Measurements from ENCODE around the gene ELANE. TPM values are rescaled to one million over a fixed set of nuclear protein-coding genes. Genes with fewer than 3 reads are reported as not detected.

Gene ELANE
- total RNA-seq, 3 donors from 2014 or later (not counting 1 experiment from before 2014, with no cell fraction given): 1.7 to 1.8 TPM; not detected in 1

DNA sequence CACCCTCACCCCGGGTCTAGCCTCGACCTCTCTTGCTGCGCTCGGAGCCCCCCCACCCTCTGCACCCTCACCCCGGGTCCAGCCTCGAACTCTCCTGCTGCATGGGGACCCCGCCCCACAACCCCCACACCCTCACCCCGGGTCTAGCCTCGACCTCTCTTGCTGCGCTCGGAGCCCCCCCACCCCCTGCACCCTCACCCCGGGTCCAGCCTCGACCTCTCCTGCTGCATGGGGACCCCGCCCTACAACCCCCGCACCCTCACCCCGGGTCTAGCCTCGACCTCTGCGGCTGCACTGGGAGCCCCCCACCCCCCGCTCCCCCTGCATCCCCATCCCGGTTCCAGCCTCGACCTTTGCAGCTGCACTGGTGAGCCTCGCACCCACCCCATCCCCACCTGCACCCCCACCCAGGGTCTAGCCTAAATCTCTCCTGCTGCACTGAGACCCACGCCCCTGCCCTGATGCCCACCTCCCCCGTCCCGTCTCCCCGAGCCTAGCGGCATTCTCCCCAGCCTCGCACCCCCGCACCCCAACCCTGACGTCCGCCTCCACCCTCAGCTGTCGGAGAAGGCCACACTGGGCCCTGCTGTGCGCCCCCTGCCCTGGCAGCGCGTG, 9.1 kb downstream of the ELANE start:
- peaks cover 12 to 21% of the 10 kb centered on the region in 2 donors for H3K4me1 Mint-ChIP-seq
- Histone ChIP-seq H3K4me3 (ENCODE audit: low read length) (no peak overlapping the region), H3K4me1 (ENCODE audit: control insufficient read depth, insufficient read depth, low read length) (peaks cover 43% of the 10 kb centered on the region), H3K27me3 (ENCODE audit: control insufficient read depth, insufficient read depth, low read length) (peaks cover 7% of the 10 kb centered on the region), H3K27ac (ENCODE audit: low read length) (no peak overlapping the region), H3K9me3 (ENCODE audit: control insufficient read depth, insufficient read depth, low read length) (no peaks in the 10 kb centered on the region), H3K36me3 (ENCODE audit: control insufficient read depth, insufficient read depth, low read length) (no peaks in the 10 kb centered on the region)
- no peak overlapping the region for H3K27ac Mint-ChIP-seq
- TF ChIP-seq, protein P1, sequence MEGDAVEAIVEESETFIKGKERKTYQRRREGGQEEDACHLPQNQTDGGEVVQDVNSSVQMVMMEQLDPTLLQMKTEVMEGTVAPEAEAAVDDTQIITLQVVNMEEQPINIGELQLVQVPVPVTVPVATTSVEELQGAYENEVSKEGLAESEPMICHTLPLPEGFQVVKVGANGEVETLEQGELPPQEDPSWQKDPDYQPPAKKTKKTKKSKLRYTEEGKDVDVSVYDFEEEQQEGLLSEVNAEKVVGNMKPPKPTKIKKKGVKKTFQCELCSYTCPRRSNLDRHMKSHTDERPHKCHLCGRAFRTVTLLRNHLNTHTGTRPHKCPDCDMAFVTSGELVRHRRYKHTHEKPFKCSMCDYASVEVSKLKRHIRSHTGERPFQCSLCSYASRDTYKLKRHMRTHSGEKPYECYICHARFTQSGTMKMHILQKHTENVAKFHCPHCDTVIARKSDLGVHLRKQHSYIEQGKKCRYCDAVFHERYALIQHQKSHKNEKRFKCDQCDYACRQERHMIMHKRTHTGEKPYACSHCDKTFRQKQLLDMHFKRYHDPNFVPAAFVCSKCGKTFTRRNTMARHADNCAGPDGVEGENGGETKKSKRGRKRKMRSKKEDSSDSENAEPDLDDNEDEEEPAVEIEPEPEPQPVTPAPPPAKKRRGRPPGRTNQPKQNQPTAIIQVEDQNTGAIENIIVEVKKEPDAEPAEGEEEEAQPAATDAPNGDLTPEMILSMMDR (IDR thresholded peaks at IDR 0.05): no peak
- DNase-seq (no peak), ATAC-seq (no peak)
- no peaks in the 10 kb centered on the region for H3K9me3 Mint-ChIP-seq
- intact Hi-C loops (cut with micrococcal nuclease): loop anchor here (5.0 kb wide), 1 partner anchor 121 kb away; the partner anchor contains the start of gene WDR18
- no peaks in the 10 kb centered on the region for H3K36me3 Mint-ChIP-seq
- WGBS (ENCODE audit: insufficient coverage): 67% methylated on average over 34 of the region's 35 CpGs
- no peak overlapping the region for H3K4me3 Mint-ChIP-seq
- peaks cover 7 to 15% of the 10 kb centered on the region in 2 donors for H3K27me3 Mint-ChIP-seq (ENCODE audit: low read depth in 2 of 2)

DNA sequence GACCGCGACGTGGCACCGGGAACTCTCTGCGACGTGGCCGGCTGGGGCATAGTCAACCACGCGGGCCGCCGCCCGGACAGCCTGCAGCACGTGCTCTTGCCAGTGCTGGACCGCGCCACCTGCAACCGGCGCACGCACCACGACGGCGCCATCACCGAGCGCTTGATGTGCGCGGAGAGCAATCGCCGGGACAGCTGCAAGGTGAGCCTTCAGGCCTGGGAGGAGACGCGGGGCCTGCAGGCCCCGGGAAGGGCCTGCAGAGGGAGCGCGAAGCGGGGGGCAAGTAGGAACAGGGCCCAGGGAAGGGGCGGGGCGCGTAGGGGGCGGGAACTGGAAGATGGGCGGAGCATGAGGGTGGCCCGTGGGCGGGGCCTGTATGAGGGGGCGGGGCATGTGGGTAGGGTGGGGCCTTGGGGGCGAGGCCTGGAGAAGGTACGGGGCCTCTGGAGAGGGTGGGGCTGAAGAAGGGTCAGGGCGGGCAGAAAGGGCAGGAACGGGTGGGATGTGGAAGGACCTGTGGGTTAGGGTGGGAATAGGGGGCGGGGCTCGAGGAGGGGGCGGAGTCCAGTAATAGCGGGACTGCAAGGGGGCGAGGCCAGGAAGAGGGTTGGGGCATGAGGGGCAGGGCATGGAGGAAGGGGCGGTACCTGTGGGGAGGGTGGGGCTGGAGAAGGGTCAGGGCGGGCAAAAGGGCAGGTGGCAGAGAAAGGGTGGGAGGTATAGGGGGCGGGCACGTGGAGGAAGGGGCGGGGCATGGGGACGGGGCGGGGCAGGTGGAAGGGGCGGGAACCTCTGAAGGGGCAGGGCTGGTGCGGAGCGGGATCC, 9.9 kb downstream of the ELANE start:
- Mint-ChIP-seq H3K27me3 (ENCODE audit: low read depth in 2 of 2) (peaks cover 7 to 15% of the 10 kb centered on the region in 2 donors), H3K9me3 (no peaks in the 10 kb centered on the region), H3K4me1 (peaks cover 12 to 21% of the 10 kb centered on the region in 2 donors), H3K27ac (peak overlapping the region in 1 of 2 donors; percentile 81), H3K4me3 (peak overlapping the region; percentile 28), H3K36me3 (no peaks in the 10 kb centered on the region)
- ATAC-seq: peak; percentile 47 to 67 (median 57)
- Histone ChIP-seq H3K4me1 (ENCODE audit: control insufficient read depth, insufficient read depth, low read length) (peaks cover 43% of the 10 kb centered on the region), H3K4me3 (ENCODE audit: low read length) (no peak overlapping the region), H3K9me3 (ENCODE audit: control insufficient read depth, insufficient read depth, low read length) (no peaks in the 10 kb centered on the region), H3K36me3 (ENCODE audit: control insufficient read depth, insufficient read depth, low read length) (no peaks in the 10 kb centered on the region), H3K27ac (ENCODE audit: low read length) (no peak overlapping the region), H3K27me3 (ENCODE audit: control insufficient read depth, insufficient read depth, low read length) (peaks cover 7% of the 10 kb centered on the region)
- WGBS (ENCODE audit: insufficient coverage): 26% methylated on average over 60 of the region's 60 CpGs
- peak; percentile 53 to 78 for DNase-seq
- intact Hi-C loops (cut with micrococcal nuclease): loop anchor here (5.0 kb wide), 1 partner anchor 120 kb away; the partner anchor contains the start of gene WDR18
- TF ChIP-seq, protein P1 (IDR thresholded peaks at IDR 0.05): no peak

- WGBS (ENCODE audit: insufficient coverage): 12% methylated on average over 48 of the region's 48 CpGs
Measured at GRCh38 chr19:862581-863314, 10.6 kb downstream of the ELANE start.

More at GRCh38 chr19:862581-863314, 10.6 kb downstream of the ELANE start:
- Histone ChIP-seq H3K27ac (ENCODE audit: low read length) (no peak overlapping the region), H3K4me1 (ENCODE audit: control insufficient read depth, insufficient read depth, low read length) (peaks cover 43% of the 10 kb centered on the region), H3K4me3 (ENCODE audit: low read length) (no peak overlapping the region), H3K9me3 (ENCODE audit: control insufficient read depth, insufficient read depth, low read length) (no peaks in the 10 kb centered on the region), H3K27me3 (ENCODE audit: control insufficient read depth, insufficient read depth, low read length) (peaks cover 7% of the 10 kb centered on the region), H3K36me3 (ENCODE audit: control insufficient read depth, insufficient read depth, low read length) (peaks cover 4% of the 10 kb centered on the region)
- DNase-seq: peak; percentile 78 to 87
- intact Hi-C loops (cut with micrococcal nuclease): loop anchor here (1.0 to 5.0 kb wide), 2 partner anchors 59 to 120 kb away; partner anchors contain the start of gene WDR18
- Mint-ChIP-seq H3K36me3 (no peaks in the 10 kb centered on the region), H3K4me3 (peak overlapping the region; percentile 83), H3K27ac (peak overlapping the region; percentile 38 to 81), H3K9me3 (no peaks in the 10 kb centered on the region), H3K4me1 (peaks cover 12 to 22% of the 10 kb centered on the region in 2 donors), H3K27me3 (ENCODE audit: low read depth in 2 of 2) (peaks cover 7 to 12% of the 10 kb centered on the region in 2 donors)
- peak; percentile 70 to 78 (median 75) for ATAC-seq
- TF ChIP-seq, protein P1 (IDR thresholded peaks at IDR 0.05): no peak

Measured in natural killer cell (primary cell).